HG03460 (cell line): ENCODE results near the gene TTC7B.

Experiments used
- ATAC-seq: cut with Tn5 transposase; IDR thresholded peaks from one replicate; pipeline ENCODE4 v1.9.1; 2021; ENCODE audit not compliant: unreplicated experiment

Gene TTC7B

DNA sequence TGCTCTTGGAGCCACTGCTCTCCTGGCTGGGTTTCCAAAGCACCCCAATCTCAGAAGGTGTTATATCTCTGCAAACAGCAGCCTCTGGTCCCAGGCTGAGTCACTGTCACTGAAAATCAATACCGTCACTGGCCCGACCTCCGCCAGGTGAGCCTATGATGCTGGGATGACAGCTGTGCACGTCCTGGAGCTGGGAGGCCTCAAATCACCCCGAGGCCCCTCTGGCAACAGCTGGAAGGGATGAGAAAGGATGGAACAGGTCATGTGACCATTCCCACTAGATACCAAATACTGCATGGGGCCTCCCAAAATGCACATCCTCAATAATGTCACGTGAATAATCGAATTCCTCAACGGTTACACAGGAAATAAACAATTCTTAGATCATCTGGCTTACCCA lies 190.8 kb downstream of the TTC7B start:
- no peak for ATAC-seq

- no peak for ATAC-seq
Observed at GRCh38 chr14:90624732-90625400, 191.4 kb downstream of the TTC7B start.

DNA sequence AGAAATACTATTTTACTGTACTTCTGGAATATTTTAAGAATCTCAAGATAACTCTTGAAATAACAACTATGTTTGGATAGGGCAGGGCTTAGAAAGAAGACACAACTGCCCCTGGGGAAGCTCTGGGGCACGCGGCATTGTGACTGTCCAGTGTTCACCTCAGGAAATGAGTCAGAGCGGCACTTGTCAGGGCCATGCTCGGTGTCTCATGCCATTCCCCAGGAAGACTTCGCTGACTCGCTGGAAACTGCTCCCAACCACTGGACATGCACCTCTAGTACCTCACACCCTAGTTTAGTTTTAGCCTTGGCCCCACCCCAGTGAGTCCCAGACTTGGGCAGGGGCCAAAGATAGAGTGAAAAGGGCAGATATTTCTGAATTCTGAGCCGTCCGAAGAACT lies 192.0 kb downstream of the TTC7B start:
- no peak for ATAC-seq

DNA sequence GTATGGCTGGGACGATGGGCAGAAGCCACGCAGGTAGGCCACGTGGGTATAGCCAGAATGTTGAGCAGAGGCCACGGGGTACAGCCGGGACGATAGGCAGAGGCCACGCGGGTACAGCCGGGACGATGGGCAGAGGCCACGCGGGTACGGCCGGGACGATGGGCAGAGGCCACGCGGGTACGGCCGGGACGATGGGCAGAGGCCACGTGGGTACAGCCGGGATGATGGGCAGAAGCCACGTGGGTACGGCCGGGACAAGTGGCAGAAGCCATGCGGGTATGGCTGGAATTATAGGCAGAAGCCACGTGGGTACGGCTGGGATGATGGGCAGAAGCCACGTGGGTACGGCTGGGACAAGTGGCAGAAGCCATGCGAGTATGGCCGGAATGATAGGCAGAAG lies 195.0 kb downstream of the TTC7B start:
- no peak for ATAC-seq

GRCh38 chr14:90620568-90621077 lies 195.6 kb downstream of the TTC7B start:
- ATAC-seq, result no peak

- ATAC-seq, result no peak
Observed at GRCh38 chr14:90619911-90620310, 196.3 kb downstream of the TTC7B start.

DNA sequence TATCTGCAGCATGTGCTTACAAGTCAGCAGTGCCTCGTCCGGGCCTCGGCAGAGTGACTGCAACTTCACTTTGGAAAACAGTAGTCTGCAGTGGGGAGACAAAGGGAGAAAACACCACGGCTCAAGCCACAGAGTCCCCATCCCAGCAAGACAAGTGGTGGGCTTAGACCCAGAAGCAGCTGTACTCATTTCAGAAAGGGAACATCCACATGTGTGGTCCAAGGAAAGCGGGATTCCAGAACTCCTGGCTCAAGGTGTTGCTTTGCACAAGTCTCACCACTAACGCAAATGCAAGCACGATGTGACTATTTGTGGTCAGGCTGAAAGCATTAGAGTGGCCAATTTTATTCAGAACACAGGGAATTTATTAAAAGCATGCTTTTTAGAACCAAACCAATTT lies 198.3 kb downstream of the TTC7B start:
- no peak for ATAC-seq

DNA sequence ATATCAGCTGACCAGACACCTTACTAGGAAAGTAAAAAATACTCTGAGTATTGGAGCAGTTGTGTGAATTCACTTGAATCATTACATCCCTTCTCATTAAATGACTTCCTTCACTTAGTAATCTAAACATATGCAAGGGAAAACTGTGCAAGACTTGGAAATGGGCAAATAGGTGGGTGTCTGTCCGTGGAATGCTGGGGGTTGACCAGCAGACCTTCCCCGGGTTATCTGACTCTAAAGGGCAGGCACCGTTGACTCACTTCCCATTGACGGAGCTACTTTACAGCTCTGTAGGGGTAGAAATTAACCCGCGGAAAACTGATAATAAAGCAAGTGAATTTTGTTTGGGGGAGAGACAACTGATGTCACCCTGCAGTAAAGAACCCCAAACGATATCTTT lies 199.3 kb downstream of the TTC7B start:
- no peak for ATAC-seq

GRCh38 chr14:90616313-90616712 lies 199.9 kb downstream of the TTC7B start:
- no peak for ATAC-seq

- no peak for ATAC-seq
Observed at GRCh38 chr14:90615517-90616060, 200.6 kb downstream of the TTC7B start.

GRCh38 chr14:90614696-90615516 lies 201.3 kb downstream of the TTC7B start:
- ATAC-seq, result no peak

GRCh38 chr14:90613997-90614396 lies 202.2 kb downstream of the TTC7B start:
- ATAC-seq, result no peak

GRCh38 chr14:90613453-90613852 lies 202.8 kb downstream of the TTC7B start:
- ATAC-seq, result no peak

DNA sequence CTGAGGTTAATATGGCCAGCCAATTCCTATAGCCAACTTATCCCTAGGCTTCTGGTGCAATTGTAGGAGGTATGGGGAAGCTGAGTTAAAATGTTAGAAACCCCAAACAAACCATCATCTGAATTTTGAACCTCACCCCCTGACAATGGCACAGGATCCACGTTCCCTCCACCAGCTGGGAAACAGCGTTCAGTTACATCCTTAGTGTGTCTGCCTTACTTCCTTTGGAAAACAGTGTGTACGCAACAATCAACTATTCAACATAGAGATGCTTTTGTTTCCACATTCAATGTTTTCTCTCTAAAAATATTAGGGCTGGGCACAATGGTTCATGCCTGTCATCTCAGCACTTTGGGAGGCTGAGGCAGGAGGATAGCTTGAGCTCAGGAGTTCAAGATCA lies 203.4 kb downstream of the TTC7B start:
- ATAC-seq, result no peak

- no peak for ATAC-seq
Observed at GRCh38 chr14:90611936-90612335, 204.3 kb downstream of the TTC7B start.

DNA sequence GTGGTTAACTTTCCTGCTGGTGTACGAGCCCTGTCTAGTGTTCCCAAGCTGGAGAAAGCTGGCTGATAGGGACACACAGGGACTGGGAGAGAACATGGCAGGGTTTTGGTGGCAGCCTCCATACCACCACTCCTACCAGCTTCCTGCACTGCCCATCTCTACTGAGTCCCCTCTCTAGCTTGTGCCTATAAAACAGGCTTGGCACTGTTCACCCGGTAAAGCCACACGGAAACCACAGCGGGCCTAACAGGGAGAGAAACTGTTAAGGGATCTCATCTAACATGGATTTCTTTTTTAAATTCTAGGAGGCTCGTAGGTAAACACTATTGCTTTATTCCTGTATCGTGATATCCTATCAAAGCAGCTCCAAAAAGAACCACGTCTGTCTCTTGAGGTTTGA lies 204.7 kb downstream of the TTC7B start:
- no peak for ATAC-seq

DNA sequence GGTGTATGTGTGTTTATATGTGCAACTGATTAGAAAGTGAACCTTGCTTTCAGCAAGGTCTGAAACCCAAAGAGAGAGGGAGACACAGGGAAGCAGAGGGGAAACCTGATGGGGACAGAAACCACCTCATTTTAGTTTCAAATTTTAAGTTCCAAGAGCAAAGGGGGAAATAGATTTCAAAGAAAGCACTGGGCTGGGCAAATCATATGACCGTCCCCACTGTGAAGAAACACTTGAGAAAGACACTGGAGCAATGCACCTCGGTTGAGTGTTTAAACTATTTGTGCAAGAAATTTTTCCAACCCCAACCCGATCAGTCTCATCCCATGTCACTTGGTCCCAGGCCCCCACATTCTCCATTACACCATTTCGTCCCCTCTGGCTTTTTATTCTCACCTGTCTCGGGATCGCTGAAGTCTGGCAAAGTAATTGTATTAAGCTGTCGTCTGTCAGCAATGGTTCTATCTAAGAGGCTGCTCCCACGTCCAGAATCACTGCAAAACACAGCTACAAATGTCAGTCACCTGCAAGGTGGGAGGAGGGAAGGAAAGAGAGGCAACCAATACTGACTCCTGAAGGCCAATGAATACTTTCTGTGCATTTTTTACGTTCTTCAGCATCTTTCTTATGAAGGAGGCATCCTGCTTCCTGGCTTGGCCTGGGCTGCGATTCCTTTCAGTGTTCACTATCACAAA lies 205.7 kb downstream of the TTC7B start:
- ATAC-seq, result no peak

DNA sequence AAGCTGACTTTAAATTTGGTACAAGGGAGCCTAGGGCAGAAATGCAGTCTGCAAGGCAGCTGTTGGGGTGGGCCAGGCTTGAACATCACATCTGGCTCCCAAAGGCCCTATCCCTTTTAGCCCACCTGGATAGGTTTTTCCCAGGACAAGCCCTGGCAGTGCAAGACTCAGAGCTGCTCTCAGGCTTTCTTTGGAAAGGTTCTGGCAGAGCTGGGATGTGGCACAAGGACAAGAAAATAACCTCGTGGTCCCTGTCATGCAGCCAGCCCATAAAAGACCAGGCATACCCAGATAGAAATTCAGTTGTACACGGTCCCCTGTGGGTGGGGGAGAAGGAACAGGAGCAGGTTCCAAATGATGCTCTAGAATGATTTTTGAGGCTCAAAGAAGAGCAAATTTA lies 206.9 kb downstream of the TTC7B start:
- no peak for ATAC-seq

- ATAC-seq, result no peak
Observed at GRCh38 chr14:90608929-90609341, 207.3 kb downstream of the TTC7B start.

DNA sequence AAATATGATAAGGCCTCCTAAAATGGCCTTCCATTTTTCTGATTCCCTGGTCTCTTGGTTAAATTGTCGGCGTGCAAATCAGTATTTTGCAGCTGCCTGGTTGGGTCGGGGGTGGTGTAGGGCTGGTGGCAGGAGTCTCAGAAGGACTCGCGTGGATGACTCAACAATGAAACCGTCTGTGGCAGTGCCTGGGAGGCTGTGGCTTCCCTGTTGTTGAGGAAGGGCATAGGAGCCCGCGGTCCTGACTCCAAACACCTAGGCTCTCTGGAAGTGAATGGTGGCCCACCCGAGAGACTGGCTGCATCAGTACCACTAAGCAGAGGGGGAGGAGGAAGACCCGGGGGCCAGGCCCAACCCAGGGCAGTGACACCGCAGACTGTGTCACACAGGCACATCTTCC lies 207.9 kb downstream of the TTC7B start:
- no peak for ATAC-seq

- no peak for ATAC-seq
Observed at GRCh38 chr14:90607141-90607540, 209.1 kb downstream of the TTC7B start.
